Effector memory CD4-positive, alpha-beta T cell (primary cell): Measurements from ENCODE around the gene MFSD2A.

Experiments
- DNase-seq, 3 donors: peaks; one replicate each; pipeline ENCODE4 v3.0.0-alpha.2; 2020
- H3K27ac ChIP-seq: 2 replicates; pipeline ENCODE4 v1.7.0; 2013; ENCODE audit warnings: mild to moderate bottlenecking, low read length, moderate library complexity; ENCODE audit not compliant: insufficient read depth, poor library complexity, severe bottlenecking
- H3K27me3 ChIP-seq: replicated peaks from 2 replicates; pipeline ENCODE4 v1.7.0; 2013; ENCODE audit warnings: mild to moderate bottlenecking, low read length; ENCODE audit not compliant: insufficient read depth, control insufficient read depth, poor library complexity, severe bottlenecking
- H3K36me3 ChIP-seq: 2 replicates; pipeline ENCODE4 v1.7.0; 2013; ENCODE audit warnings: mild to moderate bottlenecking, low read length, moderate library complexity; ENCODE audit not compliant: control insufficient read depth, insufficient read depth
- H3K4me1 ChIP-seq: 2 replicates; pipeline ENCODE4 v1.7.0; 2013; ENCODE audit warnings: low read length, mild to moderate bottlenecking; ENCODE audit not compliant: control insufficient read depth, insufficient read depth, poor library complexity, severe bottlenecking
- H3K4me3 ChIP-seq: 2 replicates; pipeline ENCODE4 v1.7.0; 2013; ENCODE audit warnings: low read length, low read depth, mild to moderate bottlenecking; ENCODE audit not compliant: insufficient read depth, poor library complexity, severe bottlenecking
- H3K9me3 ChIP-seq: 2 replicates; pipeline ENCODE4 v1.7.0; 2013; ENCODE audit warnings: mild to moderate bottlenecking, low read length, moderate library complexity; ENCODE audit not compliant: control insufficient read depth

The MFSD2A gene

GRCh38 chr1:39922251-39922688 is 32.7 kb upstream of the MFSD2A start:
- Histone ChIP-seq H3K27ac (no peak overlapping the region), H3K4me1 (no peaks in the 10 kb centered on the region), H3K9me3 (no peaks in the 10 kb centered on the region), H3K4me3 (no peak overlapping the region), H3K36me3 (no peaks in the 10 kb centered on the region), H3K27me3 (no peaks in the 10 kb centered on the region)
- DNase-seq, result no peak

DNA sequence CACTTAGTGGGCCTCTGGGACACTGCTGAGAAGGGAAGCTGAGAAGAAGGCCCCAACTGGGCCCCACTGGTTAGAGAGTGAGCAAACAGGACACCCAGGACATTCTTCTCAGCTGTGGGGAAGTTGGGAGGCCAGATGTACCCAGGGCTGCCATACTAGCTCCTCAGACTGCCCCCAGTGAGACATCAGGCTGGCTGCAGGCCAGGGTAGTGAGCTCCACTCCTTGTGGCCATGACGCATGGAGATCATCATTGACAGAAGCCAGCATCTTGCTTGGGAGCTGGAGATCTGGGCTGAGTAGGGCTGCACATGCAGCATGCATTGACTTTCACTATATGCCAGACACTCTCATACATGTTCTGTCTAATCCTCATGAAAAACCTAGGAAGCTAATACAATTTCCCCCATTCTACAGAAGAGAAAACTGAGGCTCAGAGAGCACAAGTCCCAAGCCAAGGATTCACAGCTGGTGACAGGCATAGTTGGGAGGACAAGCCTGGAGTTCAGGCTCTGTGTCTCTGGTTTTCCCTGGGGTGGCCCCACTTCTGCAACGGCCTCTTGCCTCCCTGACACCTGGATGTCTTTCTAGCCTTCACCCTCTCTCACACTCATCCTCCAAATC is 29.1 kb upstream of the MFSD2A start:
- no peaks in the 10 kb centered on the region for H3K9me3 ChIP-seq
- DNase-seq, result no peak
- no peaks in the 10 kb centered on the region for H3K36me3 ChIP-seq
- H3K4me3 ChIP-seq, result no peak overlapping the region
- H3K4me1 ChIP-seq, result no peaks in the 10 kb centered on the region
- no peak overlapping the region for H3K27ac ChIP-seq
- H3K27me3 ChIP-seq, result no peaks in the 10 kb centered on the region

DNA sequence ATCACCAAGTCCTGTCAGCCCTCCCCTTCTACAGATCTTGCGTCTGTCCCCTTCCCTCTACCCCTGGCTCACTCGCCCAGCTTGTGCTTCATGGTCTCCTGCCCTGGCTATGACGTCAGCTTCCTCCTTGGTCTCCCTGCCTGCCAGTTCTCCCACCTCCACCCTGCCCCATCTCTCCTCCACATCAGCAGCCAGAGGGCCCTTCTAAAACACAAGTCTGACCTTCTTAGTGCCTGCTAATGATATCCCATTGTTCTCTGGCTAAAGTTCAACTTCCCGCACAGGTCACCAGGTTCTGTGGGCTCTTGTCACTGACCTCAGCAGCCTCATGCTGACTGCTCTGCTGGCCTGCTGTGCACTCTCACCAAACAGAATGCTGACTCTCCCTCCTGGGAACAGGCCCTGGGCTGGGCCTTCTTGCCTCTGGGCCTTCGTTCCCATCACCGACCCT is 28.6 kb upstream of the MFSD2A start:
- no peak for DNase-seq
- Histone ChIP-seq H3K4me3 (no peak overlapping the region), H3K27me3 (no peaks in the 10 kb centered on the region), H3K4me1 (no peaks in the 10 kb centered on the region), H3K9me3 (no peaks in the 10 kb centered on the region), H3K27ac (no peak overlapping the region), H3K36me3 (no peaks in the 10 kb centered on the region)

DNA sequence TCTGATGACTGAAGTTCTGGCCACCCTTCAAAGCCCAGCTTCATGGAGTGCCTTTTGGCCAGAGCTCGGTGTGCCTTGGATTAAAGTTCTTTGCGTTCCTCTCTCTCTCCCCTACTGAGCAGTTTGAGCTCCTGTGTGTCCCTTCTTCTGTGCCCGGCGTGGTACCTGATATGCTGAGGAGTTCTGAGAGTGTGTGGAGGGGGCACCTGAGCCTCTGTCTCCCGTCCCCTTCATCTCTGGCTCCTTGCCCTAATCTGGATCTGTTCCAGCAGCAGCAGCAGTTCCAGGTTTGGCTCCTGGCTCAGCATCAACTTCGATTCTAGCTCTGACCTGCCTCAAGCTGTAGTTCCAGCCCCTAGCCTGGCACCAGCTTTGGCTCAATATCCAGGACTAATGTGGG is 28.1 kb upstream of the MFSD2A start:
- Histone ChIP-seq H3K4me1 (no peaks in the 10 kb centered on the region), H3K36me3 (no peaks in the 10 kb centered on the region), H3K4me3 (no peak overlapping the region), H3K9me3 (no peaks in the 10 kb centered on the region), H3K27me3 (no peaks in the 10 kb centered on the region), H3K27ac (no peak overlapping the region)
- no peak for DNase-seq

GRCh38 chr1:39927538-39927937 is 27.4 kb upstream of the MFSD2A start:
- H3K4me3 ChIP-seq, result no peak overlapping the region
- H3K36me3 ChIP-seq, result no peaks in the 10 kb centered on the region
- DNase-seq, result no peak
- no peak overlapping the region for H3K27ac ChIP-seq
- H3K27me3 ChIP-seq, result no peaks in the 10 kb centered on the region
- H3K9me3 ChIP-seq, result no peaks in the 10 kb centered on the region
- H3K4me1 ChIP-seq, result no peaks in the 10 kb centered on the region

GRCh38 chr1:39928809-39929587 is 25.9 kb upstream of the MFSD2A start:
- H3K9me3 ChIP-seq, result no peaks in the 10 kb centered on the region
- H3K36me3 ChIP-seq, result no peaks in the 10 kb centered on the region
- no peak overlapping the region for H3K27ac ChIP-seq
- no peaks in the 10 kb centered on the region for H3K27me3 ChIP-seq
- no peak overlapping the region for H3K4me3 ChIP-seq
- no peaks in the 10 kb centered on the region for H3K4me1 ChIP-seq
- DNase-seq, result no peak

- no peak overlapping the region for H3K4me3 ChIP-seq
- H3K36me3 ChIP-seq, result no peaks in the 10 kb centered on the region
- H3K9me3 ChIP-seq, result no peaks in the 10 kb centered on the region
- H3K27me3 ChIP-seq, result no peaks in the 10 kb centered on the region
- H3K4me1 ChIP-seq, result no peaks in the 10 kb centered on the region
- H3K27ac ChIP-seq, result no peak overlapping the region
- no peak for DNase-seq
Measured at GRCh38 chr1:39933956-39934941, 20.7 kb upstream of the MFSD2A start.

- Histone ChIP-seq H3K4me1 (no peaks in the 10 kb centered on the region), H3K36me3 (no peaks in the 10 kb centered on the region), H3K9me3 (no peaks in the 10 kb centered on the region), H3K27me3 (no peaks in the 10 kb centered on the region), H3K27ac (no peak overlapping the region), H3K4me3 (no peak overlapping the region)
- no peak for DNase-seq
Measured at GRCh38 chr1:39936724-39937491, 18.0 kb upstream of the MFSD2A start.

DNA sequence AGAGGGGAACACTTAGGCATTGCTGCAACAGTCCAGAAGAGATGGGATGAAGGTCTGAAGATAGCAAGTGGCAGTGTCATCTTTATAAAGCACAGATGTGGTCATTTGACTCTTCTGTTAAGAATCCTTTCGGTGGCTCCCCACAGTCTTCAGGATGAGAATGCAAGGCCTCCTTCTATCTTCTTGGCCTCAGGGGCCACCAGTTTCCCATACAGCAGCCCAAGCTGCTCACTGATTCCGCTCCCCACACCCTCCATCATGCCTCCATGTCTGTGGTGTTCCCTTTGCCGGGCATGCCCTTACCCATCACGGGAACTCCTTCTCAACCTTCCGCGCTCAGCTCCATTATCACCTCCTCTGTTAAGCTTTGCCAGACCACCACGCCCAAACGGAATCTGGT is 16.1 kb upstream of the MFSD2A start:
- H3K27me3 ChIP-seq, result no peaks in the 10 kb centered on the region
- H3K4me3 ChIP-seq, result no peak overlapping the region
- H3K27ac ChIP-seq, result no peak overlapping the region
- no peaks in the 10 kb centered on the region for H3K4me1 ChIP-seq
- no peak for DNase-seq
- no peaks in the 10 kb centered on the region for H3K36me3 ChIP-seq
- H3K9me3 ChIP-seq, result no peaks in the 10 kb centered on the region
